Subcutaneous adipose tissue (tissue), 4 donors: ENCODE data around the gene ZSCAN12. TPM values are rescaled to one million over a fixed set of nuclear protein-coding genes. Genes with fewer than 3 reads are reported as not detected.

Source experiments
- total RNA-seq, 4 donors: library from RNA; depleted of rRNA; stranded (reverse); fragments of >200 nt; gene quantifications; one replicate each; pipeline ENCODE4 v1.1.0, GENCODE V29; 2016
- TF ChIP-seq, protein P1 (sequence below): fragments of 450-650 bp; IDR thresholded peaks from one replicate; pipeline ENCODE4 v1.5.1; 2016; ENCODE audit warnings: low read depth, mild to moderate bottlenecking, control low read depth, antibody characterized with exemption, moderate library complexity

Gene ZSCAN12
- total RNA-seq = 1 to 10 TPM; 3.4 to 5.8 (median 4.1) TPM

DNA sequence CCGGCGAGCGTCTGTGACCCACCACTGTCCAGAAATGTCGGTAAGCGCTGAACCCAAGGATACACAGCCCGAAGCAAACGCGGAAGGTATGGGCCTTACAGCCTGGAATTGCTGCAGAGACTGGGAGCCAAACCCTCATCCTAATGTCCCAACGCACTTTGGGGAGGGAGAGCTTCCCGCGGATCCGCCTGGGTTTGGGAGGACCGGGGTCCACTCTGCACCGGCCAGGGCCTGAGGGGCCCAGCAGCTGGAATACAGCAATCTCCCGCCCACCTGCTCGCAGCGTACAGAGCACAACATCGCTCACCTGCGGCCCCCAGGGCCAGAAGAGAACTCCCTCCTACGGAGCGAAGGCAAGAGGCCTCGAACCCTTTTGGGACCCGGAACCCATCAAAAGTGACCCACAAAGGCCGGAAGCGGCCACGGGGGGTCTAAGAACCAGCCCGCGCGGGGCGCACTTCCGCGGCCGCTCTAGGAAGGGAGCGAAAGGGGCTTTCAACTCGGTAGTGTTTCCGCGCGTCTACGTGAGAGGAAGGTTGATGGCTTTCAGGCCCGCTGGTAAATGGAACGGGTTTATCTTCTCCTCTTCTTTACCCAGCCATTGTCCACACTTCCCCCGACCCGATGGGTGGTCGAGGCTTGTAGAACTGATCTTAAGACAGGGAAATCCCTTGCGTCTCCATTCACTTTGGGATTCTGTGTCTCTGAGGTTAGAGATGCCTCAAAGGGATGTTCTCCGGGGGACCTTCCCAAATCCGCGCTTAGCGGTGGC, at the start of gene ZSCAN12:
ZSCAN12 (minus strand) TSS at position 398 of the 772 bp plus-strand sequence. CDS start 1,342 bp downstream, outside the sequence.
- TF ChIP-seq, protein P1, sequence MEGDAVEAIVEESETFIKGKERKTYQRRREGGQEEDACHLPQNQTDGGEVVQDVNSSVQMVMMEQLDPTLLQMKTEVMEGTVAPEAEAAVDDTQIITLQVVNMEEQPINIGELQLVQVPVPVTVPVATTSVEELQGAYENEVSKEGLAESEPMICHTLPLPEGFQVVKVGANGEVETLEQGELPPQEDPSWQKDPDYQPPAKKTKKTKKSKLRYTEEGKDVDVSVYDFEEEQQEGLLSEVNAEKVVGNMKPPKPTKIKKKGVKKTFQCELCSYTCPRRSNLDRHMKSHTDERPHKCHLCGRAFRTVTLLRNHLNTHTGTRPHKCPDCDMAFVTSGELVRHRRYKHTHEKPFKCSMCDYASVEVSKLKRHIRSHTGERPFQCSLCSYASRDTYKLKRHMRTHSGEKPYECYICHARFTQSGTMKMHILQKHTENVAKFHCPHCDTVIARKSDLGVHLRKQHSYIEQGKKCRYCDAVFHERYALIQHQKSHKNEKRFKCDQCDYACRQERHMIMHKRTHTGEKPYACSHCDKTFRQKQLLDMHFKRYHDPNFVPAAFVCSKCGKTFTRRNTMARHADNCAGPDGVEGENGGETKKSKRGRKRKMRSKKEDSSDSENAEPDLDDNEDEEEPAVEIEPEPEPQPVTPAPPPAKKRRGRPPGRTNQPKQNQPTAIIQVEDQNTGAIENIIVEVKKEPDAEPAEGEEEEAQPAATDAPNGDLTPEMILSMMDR = no peak

DNA sequence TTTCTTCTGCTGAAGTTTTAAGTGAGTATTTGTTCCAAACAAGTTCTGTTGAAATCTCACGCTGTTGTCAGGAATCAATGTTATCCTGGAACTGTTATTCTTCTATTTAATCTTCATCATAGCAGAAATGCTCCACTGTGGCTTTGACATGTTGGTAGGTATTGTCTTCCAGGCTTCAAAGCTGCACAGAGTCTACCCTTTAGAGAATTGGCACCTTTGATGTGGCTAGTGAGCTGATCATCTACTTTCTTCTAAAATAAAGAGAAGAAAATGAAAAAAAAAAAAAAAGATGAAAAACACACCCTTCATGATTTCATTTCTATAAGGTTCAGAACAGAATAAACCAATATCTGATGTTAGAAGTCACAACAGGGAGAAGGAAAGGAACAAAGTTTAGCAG, 49.5 kb upstream of the ZSCAN12 start:
- TF ChIP-seq, protein P1 = no peak

GRCh38 chr6:28446818-28447511, 47.4 kb upstream of the ZSCAN12 start:
- TF ChIP-seq, protein P1 = no peak

- TF ChIP-seq, protein P1 = no peak
These were observed 43.7 kb upstream of the ZSCAN12 start, which contains the start of gene ZSCAN23 for GRCh38 chr6:28443112-28443773. ZSCAN23 (minus strand) TSS chr6:28443491; CDS start chr6:28436266, 7,225 bp downstream.

DNA sequence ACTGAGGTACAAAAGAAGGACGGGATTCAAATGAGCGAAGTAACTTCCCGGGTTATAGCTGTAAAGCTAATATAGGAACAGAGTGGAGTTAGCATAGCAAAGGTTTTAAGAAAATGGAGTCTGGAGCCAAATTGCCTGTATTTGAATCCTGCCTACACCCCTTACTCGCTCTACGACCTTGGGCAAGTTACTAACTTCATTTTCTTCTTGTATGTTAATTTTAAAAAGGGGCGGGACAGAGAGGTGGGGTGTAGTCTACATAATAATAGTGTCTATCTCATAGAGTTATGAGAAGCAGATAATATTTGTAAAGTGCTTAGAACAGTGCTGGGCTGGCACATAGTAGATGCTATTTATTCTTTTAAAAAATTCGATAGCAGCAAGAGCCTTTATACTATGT, 43.0 kb upstream of the ZSCAN12 start:
- TF ChIP-seq, protein P1 = no peak

DNA sequence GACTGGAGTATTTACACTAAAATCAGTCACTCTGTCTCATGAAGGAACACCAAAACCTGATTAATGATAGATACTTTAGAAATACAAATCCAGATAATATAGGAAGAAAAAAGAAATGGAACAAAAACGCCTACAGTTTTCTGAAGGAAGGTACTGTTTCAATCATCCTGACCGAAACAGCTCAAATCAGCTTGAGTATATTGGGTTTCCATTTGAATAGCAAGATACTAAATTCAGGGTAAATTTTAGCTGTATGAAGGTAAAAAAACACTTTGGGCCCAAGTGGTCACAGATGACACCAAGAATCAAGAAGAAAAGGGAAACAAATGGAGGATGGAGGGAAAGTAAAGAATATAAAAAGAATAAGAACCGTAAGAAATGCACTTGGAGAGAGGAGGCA, 36.9 kb upstream of the ZSCAN12 start:
- TF ChIP-seq, protein P1 = no peak

- TF ChIP-seq, protein P1 = no peak
These were observed 33.6 kb upstream of the ZSCAN12 start for GRCh38 chr6:28433119-28433518.
